Endodermal cell (in vitro differentiated cells): ENCODE data around the gene SZT2. TPM values are rescaled to one million over a fixed set of nuclear protein-coding genes. Genes with fewer than 3 reads are reported as not detected.

Experiments used
- DNase-seq: peaks from one replicate; pipeline ENCODE4 v3.0.0-alpha.2; 2017
- H3K27ac ChIP-seq: 2 replicates; pipeline ENCODE4 v1.5.1; 2013; ENCODE audit warnings: mild to moderate bottlenecking, low read depth, low read length, moderate library complexity
- H3K27me3 ChIP-seq: 2 replicates; pipeline ENCODE4 v1.6.1; 2013; ENCODE audit warnings: mild to moderate bottlenecking, low read length, moderate library complexity; ENCODE audit not compliant: insufficient read depth, control insufficient read depth, poor library complexity, severe bottlenecking
- H3K36me3 ChIP-seq: 2 replicates; pipeline ENCODE4 v1.7.0; 2013; ENCODE audit warnings: mild to moderate bottlenecking, low read length, moderate library complexity; ENCODE audit not compliant: control insufficient read depth, insufficient read depth
- H3K4me1 ChIP-seq: one replicate; pipeline ENCODE4 v1.7.0; 2013; ENCODE audit warnings: low read length; ENCODE audit not compliant: control insufficient read depth, insufficient read depth
- H3K4me3 ChIP-seq: 2 replicates; pipeline ENCODE4 v1.5.1; 2013; ENCODE audit warnings: mild to moderate bottlenecking, low read length, moderate library complexity
- H3K9ac ChIP-seq: 2 replicates; pipeline ENCODE4 v1.6.1; 2013; ENCODE audit warnings: mild to moderate bottlenecking, low read length, moderate library complexity; ENCODE audit not compliant: poor library complexity, severe bottlenecking; ENCODE audit errors: extremely low read depth
- H3K9me3 ChIP-seq: 2 replicates; pipeline ENCODE4 v1.6.1; 2013; ENCODE audit warnings: mild to moderate bottlenecking, low read length, moderate library complexity; ENCODE audit not compliant: control insufficient read depth
- H3K27ac Mint-ChIP-seq: 2 replicates; pipeline ENCODE4 v1.8.0; 2020; ENCODE audit warnings: mixed read lengths
- H3K27me3 Mint-ChIP-seq: 2 replicates; pipeline ENCODE4 v1.8.0; 2021; ENCODE audit warnings: mild to moderate bottlenecking, mixed read lengths; ENCODE audit not compliant: insufficient read depth
- H3K36me3 Mint-ChIP-seq: 2 replicates; pipeline ENCODE4 v1.8.0; 2020; ENCODE audit warnings: low read depth, mixed read lengths
- H3K4me1 Mint-ChIP-seq: 2 replicates; pipeline ENCODE4 v1.8.0; 2020; ENCODE audit warnings: mixed read lengths
- H3K4me3 Mint-ChIP-seq: 2 replicates; pipeline ENCODE4 v1.8.0; 2020; ENCODE audit warnings: mild to moderate bottlenecking, moderate library complexity, mixed read lengths
- H3K9me3 Mint-ChIP-seq: 2 replicates; pipeline ENCODE4 v1.8.0; 2020; ENCODE audit warnings: mild to moderate bottlenecking, mixed read lengths
- WGBS, 2 experiments: methylation state at CpG; one replicate each; pipeline versions ENCODE4 v1.1.5 to v1.1.7; 2013; ENCODE audit warnings: missing lambda C conversion rate in 2 of 2, mixed read lengths in 1 of 2; ENCODE audit not compliant: insufficient coverage in 1 of 2, insufficient read length in 1 of 2; 5-methylcytosine and 5-hydroxymethylcytosine counted together
- long read RNA-seq, 4 experiments: library from polyadenylated mRNA in 2 of 4; library from RNA in 1 of 4; library from capped mRNA in 1 of 4; stranded (forward) in 3 of 4; unstranded in 1 of 4; transcript quantifications; one replicate each; pipeline ENCODE4 v2.0.0, GENCODE V29; 2020 to 2021; ENCODE audit warnings: inconsistent platforms in 1 of 4
- polyA plus RNA-seq, 2 experiments: library from polyadenylated mRNA; stranded (reverse); fragments of 50-300 nt; gene quantifications; one replicate each; pipeline ENCODE4 v1.2.3, GENCODE V29; 2013
- total RNA-seq, 2 donors: library from RNA; stranded (reverse); fragmentation: NEBNext Ultra II Directional in 1 of 2; extraction: Animal tissue kit (Norgen Biotek cat#: 25700) in 1 of 2; gene quantifications; 2 replicates in 1 of 2; 3 replicates in 1 of 2; pipeline ENCODE4 v1.2.1, GENCODE V29; 2021
- TF ChIP-seq, protein P1 (sequence below): fragments of 200-600 bp; sonication (generic); conservative IDR thresholded peaks from 2 replicates; pipeline ENCODE4 v1.5.0; 2021; ENCODE audit warnings: antibody characterized with exemption, mild to moderate bottlenecking

The SZT2 gene
- 10 to 100 TPM; 55.6 to 59.7 TPM for total RNA-seq
- 13.6 TPM for polyA plus RNA-seq (2013, experiment 1 of 2)
- polyA plus RNA-seq (2013, experiment 2 of 2): 12.3 TPM
- long read RNA-seq, experiment 1, partial matches to known transcripts: 2 of 4 reads
- long read RNA-seq, experiment 1, other reads (novel, unspliced or antisense): 2 of 4 reads
- long read RNA-seq, experiment 2, full-length matches to known transcripts: 1 of 15 reads
- long read RNA-seq, experiment 2, partial matches to known transcripts: 7 of 15 reads
- long read RNA-seq, experiment 2, other reads (novel, unspliced or antisense): 7 of 15 reads
- long read RNA-seq, experiment 3, partial matches to known transcripts: 3 of 9 reads
- long read RNA-seq, experiment 3, other reads (novel, unspliced or antisense): 4 of 9 reads
- long read RNA-seq, experiment 4, partial matches to known transcripts: 0 of 2 reads
- long read RNA-seq, experiment 4, other reads (novel, unspliced or antisense): 2 of 2 reads

- WGBS, 2 experiments: 0% methylated on average over 45 to 65 of the region's 65 CpGs
- peak; percentile 99 for DNase-seq
- Histone ChIP-seq H3K9ac (peak within 1 kb of the TSS; percentile 79), H3K9me3 (no peaks in the 10 kb centered on the region), H3K4me1 (peaks cover 3% of the 10 kb centered on the region), H3K27ac (peak within 1 kb of the TSS; percentile 34), H3K4me3 (peak within 1 kb of the TSS; percentile 99), H3K27me3 (no peaks in the 10 kb centered on the region), H3K36me3 (peaks cover 34% of the 10 kb centered on the region)
- no peaks in the 10 kb centered on the region for H3K9me3 Mint-ChIP-seq
- no peaks in the 10 kb centered on the region for H3K27me3 Mint-ChIP-seq
- TF ChIP-seq, protein P1, sequence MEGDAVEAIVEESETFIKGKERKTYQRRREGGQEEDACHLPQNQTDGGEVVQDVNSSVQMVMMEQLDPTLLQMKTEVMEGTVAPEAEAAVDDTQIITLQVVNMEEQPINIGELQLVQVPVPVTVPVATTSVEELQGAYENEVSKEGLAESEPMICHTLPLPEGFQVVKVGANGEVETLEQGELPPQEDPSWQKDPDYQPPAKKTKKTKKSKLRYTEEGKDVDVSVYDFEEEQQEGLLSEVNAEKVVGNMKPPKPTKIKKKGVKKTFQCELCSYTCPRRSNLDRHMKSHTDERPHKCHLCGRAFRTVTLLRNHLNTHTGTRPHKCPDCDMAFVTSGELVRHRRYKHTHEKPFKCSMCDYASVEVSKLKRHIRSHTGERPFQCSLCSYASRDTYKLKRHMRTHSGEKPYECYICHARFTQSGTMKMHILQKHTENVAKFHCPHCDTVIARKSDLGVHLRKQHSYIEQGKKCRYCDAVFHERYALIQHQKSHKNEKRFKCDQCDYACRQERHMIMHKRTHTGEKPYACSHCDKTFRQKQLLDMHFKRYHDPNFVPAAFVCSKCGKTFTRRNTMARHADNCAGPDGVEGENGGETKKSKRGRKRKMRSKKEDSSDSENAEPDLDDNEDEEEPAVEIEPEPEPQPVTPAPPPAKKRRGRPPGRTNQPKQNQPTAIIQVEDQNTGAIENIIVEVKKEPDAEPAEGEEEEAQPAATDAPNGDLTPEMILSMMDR: no peak
- peaks cover 19% of the 10 kb centered on the region for H3K36me3 Mint-ChIP-seq
- H3K4me1 Mint-ChIP-seq: peaks cover 16% of the 10 kb centered on the region
- peak within 1 kb of the TSS; percentile 94 for H3K4me3 Mint-ChIP-seq
- peak within 1 kb of the TSS; percentile 98 for H3K27ac Mint-ChIP-seq
Measured at GRCh38 chr1:43389326-43390313, at the start of gene SZT2, which contains the start of gene MED8. TSS of gene SZT2 (plus strand) at chr1:43389899. CDS start at chr1:43389969, 70 bp downstream. TSS of gene MED8 (minus strand) at chr1:43389800. CDS start at chr1:43389764, 36 bp downstream.

DNA sequence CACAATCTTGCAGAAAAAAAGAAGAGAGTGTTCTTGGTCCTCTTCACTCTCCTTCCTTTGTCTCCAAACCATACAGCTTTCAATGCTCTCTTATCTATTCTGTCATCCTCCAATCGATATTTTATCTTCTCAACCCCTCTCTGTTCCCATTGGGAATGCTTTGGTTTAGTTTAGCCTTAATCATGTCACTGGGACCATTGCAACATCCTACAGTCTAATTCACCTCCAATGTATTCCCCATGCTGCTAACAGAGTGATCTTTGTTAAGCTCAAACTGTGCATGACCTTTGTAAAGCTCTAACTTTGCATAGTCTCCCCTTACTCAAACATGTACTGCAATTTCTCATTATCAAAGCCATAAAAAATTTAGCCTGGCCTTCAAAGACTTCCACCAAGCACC lies 49.1 kb upstream of the SZT2 start:
- DNase-seq: no peak
- 83 to 93% methylated on average over 1 of the region's 1 CpG for WGBS, 2 experiments
- TF ChIP-seq, protein P1: no peak
- Histone ChIP-seq H3K27me3 (no peaks in the 10 kb centered on the region), H3K27ac (no peak overlapping the region), H3K9ac (no peak overlapping the region), H3K4me3 (no peak overlapping the region), H3K4me1 (no peaks in the 10 kb centered on the region), H3K36me3 (no peaks in the 10 kb centered on the region), H3K9me3 (no peaks in the 10 kb centered on the region)
- H3K4me3 Mint-ChIP-seq: no peak overlapping the region
- no peaks in the 10 kb centered on the region for H3K9me3 Mint-ChIP-seq
- H3K36me3 Mint-ChIP-seq: no peaks in the 10 kb centered on the region
- H3K4me1 Mint-ChIP-seq: peaks cover 5% of the 10 kb centered on the region
- no peak overlapping the region for H3K27ac Mint-ChIP-seq
- H3K27me3 Mint-ChIP-seq: no peaks in the 10 kb centered on the region

- WGBS, 2 experiments: 90 to 96% methylated on average over 3 to 4 of the region's 4 CpGs
- no peaks in the 10 kb centered on the region for H3K36me3 Mint-ChIP-seq
- H3K9me3 Mint-ChIP-seq: no peaks in the 10 kb centered on the region
- no peak overlapping the region for H3K27ac Mint-ChIP-seq
- H3K9ac ChIP-seq: no peak overlapping the region
- peaks cover 12% of the 10 kb centered on the region for H3K4me1 ChIP-seq
- peaks cover 25% of the 10 kb centered on the region for H3K4me1 Mint-ChIP-seq
- H3K27me3 Mint-ChIP-seq: no peaks in the 10 kb centered on the region
- no peaks in the 10 kb centered on the region for H3K9me3 ChIP-seq
- no peaks in the 10 kb centered on the region for H3K36me3 ChIP-seq
- TF ChIP-seq, protein P1: no peak
- no peak overlapping the region for H3K4me3 Mint-ChIP-seq
- peaks cover 6% of the 10 kb centered on the region for H3K27me3 ChIP-seq
- H3K4me3 ChIP-seq: no peak overlapping the region
- no peak overlapping the region for H3K27ac ChIP-seq
- DNase-seq: no peak
Measured at GRCh38 chr1:43344267-43344850, 45.3 kb upstream of the SZT2 start.
